HCT116 (cell line): Measurements from ENCODE around the gene ZKSCAN7. TPM values are rescaled to one million over a fixed set of nuclear protein-coding genes. Genes with fewer than 3 reads are reported as not detected.

Source experiments
- ATAC-seq: fragments of 200-7000 bp; cut with Tn5 transposase; 2 replicates; pipeline ENCODE4 v1.9.1; 2020; ENCODE audit warnings: mild to moderate bottlenecking, moderate library complexity
- BruUV-seq: library from RNA; stranded (reverse); fragments of 400-500 nt; replicated peaks from 2 replicates; lab custom pipeline; 2021; lab: Mats Ljungman, UMichigan
- CTCF ChIA-PET: fragments of 300-600 bp; sonication (Branson Sonifier 250); formaldehyde crosslinking; loops from one replicate; lab custom pipeline; 2021; ENCODE audit warnings: antibody characterized with exemption; lab: Charles Lee
- POLR2A ChIA-PET: fragments of 300-600, 350-600 bp; sonication (Branson Sonifier 250); formaldehyde crosslinking; loops from one replicate; lab custom pipeline; 2021; ENCODE audit warnings: antibody characterized with exemption; lab: Charles Lee
- RAD21 ChIA-PET, 2 experiments: fragments of 300-600 bp; sonication (Branson Sonifier 250); formaldehyde crosslinking; loops; one replicate each; lab custom pipeline; 2023; ENCODE audit warnings: low total read pairs in 2 of 2; ENCODE audit not compliant: uncharacterized antibody in 2 of 2, unreplicated experiment in 2 of 2, low non-redundant PET in 1 of 2; lab: Charles Lee
- DNase-seq: peaks from one replicate; pipeline ENCODE4 v3.0.0-alpha.2; 2010; ENCODE audit warnings: low read depth, low spot score
- H2AFZ ChIP-seq: fragments of 200-600 bp; shearing (Covaris generic), sonication (generic); 2 replicates; pipeline ENCODE4 v1.6.1; 2017; ENCODE audit warnings: low read depth, mixed run types, mixed read lengths, antibody characterized with exemption, low read length; ENCODE audit not compliant: poor library complexity, severe bottlenecking
- H3K27ac ChIP-seq: 2 replicates; pipeline ENCODE4 v1.5.1; 2012; ENCODE audit warnings: low read depth, low read length
- H3K27me3 ChIP-seq: fragments of 200-600 bp; sonication (generic); 2 replicates; pipeline ENCODE4 v1.6.1; 2016; ENCODE audit warnings: mixed run types, low read length, mixed read lengths; ENCODE audit not compliant: insufficient read depth
- H3K36me3 ChIP-seq, 2 experiments: fragments of 200-500 bp in 1 of 2; fragments of 200-600 bp in 1 of 2; sonication (Bioruptor generic) in 1 of 2; sonication (generic) in 1 of 2; 2 replicates each; pipeline versions ENCODE4 v1.5.1 to v1.6.1; 2014 to 2016; ENCODE audit warnings: low read length in 2 of 2, inconsistent platforms in 1 of 2, mixed read lengths in 1 of 2, mixed run types in 1 of 2; ENCODE audit not compliant: insufficient read depth in 2 of 2, control insufficient read depth in 1 of 2
- H3K4me1 ChIP-seq, 2 experiments: fragments of 200-600 bp in 1 of 2; sonication (generic) in 1 of 2; 2 replicates each; pipeline versions ENCODE4 v1.5.1 to v1.6.1; 2012 to 2017; ENCODE audit warnings: low read length in 2 of 2, inconsistent platforms in 1 of 2, mild to moderate bottlenecking in 1 of 2, mixed read lengths in 1 of 2, mixed run types in 1 of 2, moderate library complexity in 1 of 2; ENCODE audit not compliant: insufficient read depth in 2 of 2, control insufficient read depth in 1 of 2
- H3K4me2 ChIP-seq: fragments of 200-600 bp; sonication (generic); 2 replicates; pipeline ENCODE4 v1.6.1; 2017; ENCODE audit warnings: mixed run types, low read length, mixed read lengths
- H3K4me3 ChIP-seq, 2 experiments: fragments of 200-600 bp in 1 of 2; sonication (generic) in 1 of 2; replicated peaks in 1 of 2; 2 replicates each; pipeline ENCODE4 v1.5.1; 2011 to 2016; ENCODE audit warnings: low read length in 2 of 2, control low read depth in 1 of 2, low read depth in 1 of 2, mild to moderate bottlenecking in 1 of 2, mixed read lengths in 1 of 2, mixed run types in 1 of 2
- H3K79me2 ChIP-seq: fragments of 200-600 bp; sonication (generic); 2 replicates; pipeline ENCODE4 v1.6.1; 2017; ENCODE audit warnings: mild to moderate bottlenecking, mixed run types, low read length, moderate library complexity, mixed read lengths; ENCODE audit not compliant: insufficient read depth
- H3K9ac ChIP-seq: fragments of 200-600 bp; sonication (generic); 2 replicates; pipeline ENCODE4 v1.6.1; 2016; ENCODE audit warnings: low read length, mixed read lengths
- H3K9me2 ChIP-seq: fragments of 200-600 bp; sonication (generic), shearing (Covaris generic); 2 replicates; pipeline ENCODE4 v1.6.1; 2017; ENCODE audit warnings: mixed run types, mild to moderate bottlenecking, moderate library complexity; ENCODE audit not compliant: insufficient read depth
- H3K9me3 ChIP-seq, 2 experiments: fragments of 200-500 bp in 1 of 2; fragments of 200-600 bp in 1 of 2; sonication (Bioruptor generic) in 1 of 2; sonication (generic) in 1 of 2; 2 replicates each; pipeline ENCODE4 v1.6.1; 2014 to 2017; ENCODE audit warnings: low read length in 2 of 2, mixed read lengths in 2 of 2, inconsistent platforms in 1 of 2, low read depth in 1 of 2, mild to moderate bottlenecking in 1 of 2, mixed run types in 1 of 2, moderate library complexity in 1 of 2; ENCODE audit not compliant: control insufficient read depth in 1 of 2, insufficient read depth in 1 of 2
- H4K20me1 ChIP-seq: fragments of 200-600 bp; sonication (generic), shearing (Covaris generic); 2 replicates; pipeline ENCODE4 v1.6.1; 2017; ENCODE audit warnings: mixed run types, mild to moderate bottlenecking, moderate library complexity; ENCODE audit not compliant: insufficient read depth
- CEBPB ChIP-seq: IDR thresholded peaks from 2 replicates; pipeline ENCODE4 v1.6.1; 2012; ENCODE audit warnings: low read depth
- CTCF ChIP-seq, 3 experiments: fragments of 200-600 bp in 1 of 3; sonication (generic) in 1 of 3; IDR thresholded peaks in 2 of 3; conservative IDR thresholded peaks in 1 of 3; 2 replicates each; pipeline ENCODE4 v1.5.1; 2012 to 2017; ENCODE audit warnings: low read depth in 2 of 3, low read length in 2 of 3, antibody characterized with exemption in 1 of 3, borderline replicate concordance in 1 of 3, control low read depth in 1 of 3, mild to moderate bottlenecking in 1 of 3, mixed read lengths in 1 of 3, mixed run types in 1 of 3, moderate library complexity in 1 of 3; ENCODE audit not compliant: insufficient read depth in 1 of 3
- ELF1 ChIP-seq: IDR thresholded peaks from 2 replicates; pipeline ENCODE4 v1.6.1; 2012; ENCODE audit warnings: low read depth, borderline replicate concordance
- EZH2phosphoT487 ChIP-seq: fragments of 200-600 bp; IDR thresholded peaks from 2 replicates; pipeline ENCODE4 v1.6.1; 2018; ENCODE audit warnings: antibody characterized with exemption, borderline replicate concordance
- FOSL1 ChIP-seq: IDR thresholded peaks from 2 replicates; pipeline ENCODE4 v1.6.1; 2012; ENCODE audit warnings: low read depth
- JUND ChIP-seq: IDR thresholded peaks from 2 replicates; pipeline ENCODE4 v1.6.1; 2012
- MAX ChIP-seq: IDR thresholded peaks from 2 replicates; pipeline ENCODE4 v1.6.1; 2012
- POLR2A ChIP-seq: IDR thresholded peaks from 2 replicates; pipeline ENCODE4 v1.7.0; 2011; ENCODE audit warnings: borderline replicate concordance; ENCODE audit not compliant: insufficient read depth, insufficient read length; ENCODE audit errors: extremely low read depth
- POLR2AphosphoS5 ChIP-seq: IDR thresholded peaks from 2 replicates; pipeline ENCODE4 v1.6.1; 2011; ENCODE audit warnings: mild to moderate bottlenecking, low read depth, low read length, moderate library complexity
- REST ChIP-seq: IDR thresholded peaks from 2 replicates; pipeline ENCODE4 v1.6.1; 2012; ENCODE audit warnings: low read depth
- SIN3A ChIP-seq: IDR thresholded peaks from 2 replicates; pipeline ENCODE4 v1.6.1; 2012; ENCODE audit warnings: low read depth
- SRF ChIP-seq: IDR thresholded peaks from 2 replicates; pipeline ENCODE4 v1.6.1; 2012; ENCODE audit warnings: low read depth
- TCF7L2 ChIP-seq: IDR thresholded peaks from 2 replicates; pipeline ENCODE4 v1.7.0; 2011; ENCODE audit warnings: borderline replicate concordance, inconsistent platforms; ENCODE audit not compliant: insufficient read depth, insufficient read length; ENCODE audit errors: extremely low read depth
- ZBTB33 ChIP-seq: IDR thresholded peaks from 2 replicates; pipeline ENCODE4 v1.6.1; 2011; ENCODE audit warnings: mild to moderate bottlenecking, low read length, moderate library complexity; ENCODE audit not compliant: insufficient replicate concordance; ENCODE audit errors: extremely low read depth
- intact Hi-C: fragments of 100-400 bp; cut with micrococcal nuclease; formaldehyde crosslinking; loops from 2 replicates; pipeline ENCODE4 v1.10.0; 2022
- total RNA-seq: library from RNA; stranded (reverse); gene quantifications from one replicate; pipeline ENCODE4 v1.2.1, GENCODE V29; 2021; ENCODE audit not compliant: unreplicated experiment

Gene ZKSCAN7
- total RNA-seq, 1 experiment from 2014 or later: not detected

- Histone ChIP-seq H2AFZ (no peak overlapping the region), H3K79me2 (no peaks in the 10 kb centered on the region), H3K9me2 (no peaks in the 10 kb centered on the region), H3K27me3 (no peaks in the 10 kb centered on the region), H3K9me3 (no peaks in the 10 kb centered on the region), H3K4me1 (no peaks in the 10 kb centered on the region), H3K9ac (no peak overlapping the region), H4K20me1 (no peaks in the 10 kb centered on the region), H3K4me2 (no peak overlapping the region), H3K27ac (no peak overlapping the region), H3K36me3 (no peaks in the 10 kb centered on the region), H3K4me3 (no peak overlapping the region)
- no TSS peak for BruUV-seq
- intact Hi-C loops: no loop called here
- POLR2A ChIA-PET: no interaction called here
- ATAC-seq (no peak), DNase-seq (no peak)
- RAD21 ChIA-PET: no interaction called here
- CTCF ChIA-PET: no interaction called here
- TF ChIP-seq TCF7L2 (no peak), FOSL1 (no peak), CEBPB (no peak), EZH2phosphoT487 (no peak), SIN3A (no peak), REST (no peak), JUND (no peak), POLR2A (no peak), ZBTB33 (no peak), MAX (no peak), SRF (no peak), ELF1 (no peak), POLR2AphosphoS5 (no peak), CTCF (IDR thresholded peaks at IDR 0.05 in 2 of 3, conservative IDR thresholded peaks at IDR 0.05 in 1 of 3; ENCODE audit: borderline replicate concordance in 1 of 3, insufficient read depth in 1 of 3, low read depth in 2 of 3, low read length in 2 of 3) (no peak)
These were observed 57.7 kb downstream of the ZKSCAN7 start for GRCh38 chr3:44612678-44613077.
